ENCODE measurements around the gene HGF.
"Not testable (repeated sequence)": the region's sequence is repeated elsewhere in the genome, so short reads cannot be mapped to it uniquely, and the experiment has no call there.

HGF gene

DNA sequence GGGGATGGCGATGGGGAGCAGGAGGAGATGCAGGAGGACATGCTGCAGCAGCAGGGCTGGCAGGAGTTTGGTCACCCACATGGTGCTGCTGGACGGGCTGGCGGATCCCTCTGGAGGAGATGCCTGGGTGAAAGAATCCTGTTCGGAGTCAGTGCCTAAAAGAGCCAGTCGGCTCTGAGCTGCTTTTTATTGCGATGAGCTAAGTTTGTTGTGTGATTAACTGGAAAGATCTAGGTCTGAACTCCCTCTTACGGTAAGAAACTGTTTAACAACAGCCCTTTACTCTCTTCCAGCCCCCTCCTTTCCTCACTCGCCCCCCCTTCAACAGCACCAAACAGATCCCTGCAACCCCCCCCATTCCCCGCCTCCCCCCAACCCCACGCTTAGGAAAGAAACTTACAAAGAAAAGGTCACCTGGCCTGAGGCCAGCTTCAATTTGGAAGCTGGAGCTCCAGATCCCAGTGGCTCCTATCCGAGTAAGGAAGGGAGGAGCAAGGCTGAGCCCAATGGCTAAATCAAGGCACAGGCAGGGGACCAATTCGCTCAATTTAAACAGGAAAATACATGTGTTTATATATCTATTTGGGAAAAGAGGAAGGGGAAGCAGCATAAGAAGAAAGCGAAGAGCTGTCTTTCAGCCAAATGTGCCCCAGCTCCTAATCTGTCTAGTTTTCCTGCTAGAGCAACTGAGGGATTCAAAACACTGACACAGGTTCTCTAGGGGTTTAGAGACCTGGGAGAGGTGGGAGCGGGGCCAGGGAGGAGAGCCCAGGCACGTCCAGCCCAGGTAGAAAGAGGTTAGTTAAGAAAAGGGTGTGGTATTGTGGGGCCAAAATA lies at the start of gene HGF:
HGF (minus strand) TSS at position 157 of the 837 bp plus-strand sequence; CDS start at position 81, 76 bp downstream.
- no peak within 1 kb of the TSS for H3K27ac ChIP-seq (ENCODE audit: low read depth, low read length)
- H3K4me3 ChIP-seq (ENCODE audit: low read depth, low read length): no peak within 1 kb of the TSS

DNA sequence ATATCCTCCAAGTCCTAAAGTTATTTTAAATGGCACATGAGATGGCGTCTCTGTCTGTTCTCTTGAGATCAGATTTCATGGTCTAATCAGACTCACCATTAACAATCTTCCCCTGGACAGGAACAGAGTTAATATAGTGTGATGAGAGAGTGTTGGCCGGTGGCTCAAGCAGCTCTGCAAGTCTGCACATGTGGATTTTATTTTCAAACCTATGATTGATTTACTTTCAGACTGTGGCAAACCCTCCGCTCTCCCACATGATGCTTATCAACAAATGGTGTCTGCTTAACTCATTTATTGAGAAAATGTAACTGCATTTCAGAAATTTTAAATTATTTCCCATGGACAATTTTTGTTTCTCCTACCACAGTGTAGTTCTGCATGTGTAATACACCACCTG lies 46.5 kb upstream of the HGF start:
- no peaks in the 10 kb centered on the region for H3K36me3 ChIP-seq (ENCODE audit: control insufficient read depth, insufficient read depth, low read length)
- H3K9me3 ChIP-seq (ENCODE audit: control insufficient read depth, insufficient read depth, low read length): no peaks in the 10 kb centered on the region
- H3K4me1 ChIP-seq (ENCODE audit: control insufficient read depth, insufficient read depth, low read length): no peaks in the 10 kb centered on the region
- H3K9ac ChIP-seq (ENCODE audit: low read depth, low read length): no peak overlapping the region
- no peaks in the 10 kb centered on the region for H3K27me3 ChIP-seq (ENCODE audit: control insufficient read depth, insufficient read depth, low read length)
- no peak overlapping the region for H3K4me3 ChIP-seq (ENCODE audit: low read depth, low read length)
- H3K27ac ChIP-seq (ENCODE audit: low read depth, low read length): no peak overlapping the region

More for the DNA sequence above, at the start of gene HGF:
- Histone ChIP-seq H3K27me3 (ENCODE audit: control insufficient read depth, insufficient read depth, low read length) (peaks cover 14% of the 10 kb centered on the region; the same call in 1 of the 2 replicates), H3K9me3 (ENCODE audit: control insufficient read depth, insufficient read depth, low read length) (no peaks in the 10 kb centered on the region), H3K9ac (ENCODE audit: low read depth, low read length) (no peak within 1 kb of the TSS), H3K4me1 (ENCODE audit: control insufficient read depth, insufficient read depth, low read length) (peaks cover 21% of the 10 kb centered on the region), H3K36me3 (ENCODE audit: control insufficient read depth, insufficient read depth, low read length) (no peaks in the 10 kb centered on the region)

DNA sequence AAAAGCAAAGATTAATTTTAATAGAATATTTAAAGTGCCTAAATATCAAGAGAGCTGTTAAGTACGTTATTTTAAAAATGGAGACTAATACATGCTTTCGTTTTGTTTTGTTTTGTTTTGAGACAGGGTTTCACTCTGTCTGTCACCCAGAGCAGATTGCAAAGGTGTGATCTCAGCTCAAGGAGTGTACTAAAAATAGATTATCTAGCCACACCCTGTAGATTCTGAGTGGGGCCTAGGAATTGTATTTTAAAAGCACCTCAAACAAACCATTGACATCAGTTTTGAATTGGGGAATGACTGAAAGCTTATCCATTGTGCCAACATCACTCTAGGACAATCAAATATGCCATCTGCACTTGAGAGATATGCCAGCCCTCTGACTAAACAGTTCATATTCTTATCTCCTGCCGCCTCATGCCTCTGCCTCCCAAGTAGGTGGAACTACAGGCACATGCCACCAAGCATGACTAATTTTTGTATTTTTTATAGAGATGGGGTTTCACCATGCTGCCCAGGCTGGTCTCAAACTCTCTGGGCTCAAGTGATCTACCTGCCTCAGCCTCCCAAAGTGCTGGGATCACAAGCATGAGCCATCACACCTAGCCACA lies 43.1 kb upstream of the HGF start:
- H3K9me3 ChIP-seq (ENCODE audit: control insufficient read depth, insufficient read depth, low read length); H3K9ac ChIP-seq (ENCODE audit: low read depth, low read length); H3K4me3 ChIP-seq (ENCODE audit: low read depth, low read length); H3K36me3 ChIP-seq (ENCODE audit: control insufficient read depth, insufficient read depth, low read length); H3K27me3 ChIP-seq (ENCODE audit: control insufficient read depth, insufficient read depth, low read length); H3K4me1 ChIP-seq (ENCODE audit: control insufficient read depth, insufficient read depth, low read length); H3K27ac ChIP-seq (ENCODE audit: low read depth, low read length): not testable (repeated sequence)

DNA sequence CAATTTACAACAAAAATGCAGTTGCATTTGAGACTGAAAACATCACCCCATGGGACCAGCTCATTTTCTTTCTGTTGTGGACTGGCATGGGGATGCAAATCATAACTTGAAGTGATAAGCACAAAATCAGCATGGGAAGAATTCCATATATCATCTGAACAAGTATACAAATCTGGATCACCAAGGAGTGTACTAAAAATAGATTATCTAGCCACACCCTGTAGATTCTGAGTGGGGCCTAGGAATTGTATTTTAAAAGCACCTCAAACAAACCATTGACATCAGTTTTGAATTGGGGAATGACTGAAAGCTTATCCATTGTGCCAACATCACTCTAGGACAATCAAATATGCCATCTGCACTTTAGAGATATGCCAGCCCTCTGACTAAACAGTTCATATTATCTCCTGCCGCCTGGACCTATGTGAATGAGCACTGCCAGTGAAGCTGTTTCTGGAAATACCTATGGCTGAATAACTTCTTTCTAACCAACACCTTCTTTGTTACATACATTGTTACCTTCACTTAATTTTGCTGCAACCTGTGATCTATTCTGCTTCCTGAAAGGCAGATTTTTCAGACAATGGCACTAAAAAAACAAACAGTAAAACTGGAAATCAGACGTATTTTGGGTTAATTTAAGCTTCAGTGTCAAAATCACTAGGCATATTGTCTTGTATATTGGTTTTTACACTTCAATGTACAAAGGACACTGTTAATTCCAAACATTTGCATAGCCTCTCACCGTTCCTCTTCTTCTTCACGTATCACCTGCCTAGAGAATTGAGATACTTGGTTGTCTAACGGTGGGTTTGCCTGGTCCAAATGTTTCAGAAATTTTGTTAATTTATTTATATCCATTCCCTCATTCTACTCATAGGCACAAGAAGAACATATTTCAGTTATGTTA lies 42.4 kb upstream of the HGF start:
- Histone ChIP-seq H3K27me3 (ENCODE audit: control insufficient read depth, insufficient read depth, low read length) (no peaks in the 10 kb centered on the region), H3K36me3 (ENCODE audit: control insufficient read depth, insufficient read depth, low read length) (no peaks in the 10 kb centered on the region), H3K9ac (ENCODE audit: low read depth, low read length) (no peak overlapping the region), H3K4me1 (ENCODE audit: control insufficient read depth, insufficient read depth, low read length) (no peaks in the 10 kb centered on the region), H3K9me3 (ENCODE audit: control insufficient read depth, insufficient read depth, low read length) (no peaks in the 10 kb centered on the region), H3K27ac (ENCODE audit: low read depth, low read length) (no peak overlapping the region), H3K4me3 (ENCODE audit: low read depth, low read length) (no peak overlapping the region)

GRCh38 chr7:81810476-81811155 lies 40.8 kb upstream of the HGF start:
- Histone ChIP-seq H3K4me1 (ENCODE audit: control insufficient read depth, insufficient read depth, low read length) (no peaks in the 10 kb centered on the region), H3K27ac (ENCODE audit: low read depth, low read length) (no peak overlapping the region), H3K9me3 (ENCODE audit: control insufficient read depth, insufficient read depth, low read length) (no peaks in the 10 kb centered on the region), H3K9ac (ENCODE audit: low read depth, low read length) (no peak overlapping the region), H3K4me3 (ENCODE audit: low read depth, low read length) (no peak overlapping the region), H3K36me3 (ENCODE audit: control insufficient read depth, insufficient read depth, low read length) (no peaks in the 10 kb centered on the region), H3K27me3 (ENCODE audit: control insufficient read depth, insufficient read depth, low read length) (no peaks in the 10 kb centered on the region)

DNA sequence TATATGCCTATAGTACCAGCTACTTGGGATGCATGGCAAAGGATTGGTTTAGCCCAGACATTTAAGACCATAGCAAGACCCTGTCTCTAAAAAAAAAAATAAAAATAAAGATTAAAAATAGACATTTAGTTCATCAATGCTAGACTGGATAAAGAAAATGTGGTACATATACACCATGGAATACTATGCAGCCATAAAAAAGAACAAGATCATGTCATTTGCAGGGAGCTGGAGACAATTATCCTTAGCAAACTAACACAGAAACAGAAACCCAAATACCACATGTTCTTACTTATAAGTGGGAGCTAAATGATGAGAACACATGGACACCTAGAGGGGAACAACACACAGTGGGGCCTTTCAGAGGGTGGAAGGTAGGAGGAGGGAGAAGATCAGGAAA lies 38.5 kb upstream of the HGF start:
- not testable (repeated sequence) for H3K9me3 ChIP-seq (ENCODE audit: control insufficient read depth, insufficient read depth, low read length); H3K4me3 ChIP-seq (ENCODE audit: low read depth, low read length); H3K9ac ChIP-seq (ENCODE audit: low read depth, low read length); H3K4me1 ChIP-seq (ENCODE audit: control insufficient read depth, insufficient read depth, low read length); H3K27ac ChIP-seq (ENCODE audit: low read depth, low read length); H3K27me3 ChIP-seq (ENCODE audit: control insufficient read depth, insufficient read depth, low read length); H3K36me3 ChIP-seq (ENCODE audit: control insufficient read depth, insufficient read depth, low read length)

- Histone ChIP-seq H3K9me3 (ENCODE audit: control insufficient read depth, insufficient read depth, low read length) (no peaks in the 10 kb centered on the region), H3K4me1 (ENCODE audit: control insufficient read depth, insufficient read depth, low read length) (no peaks in the 10 kb centered on the region), H3K9ac (ENCODE audit: low read depth, low read length) (no peak overlapping the region), H3K27ac (ENCODE audit: low read depth, low read length) (no peak overlapping the region), H3K4me3 (ENCODE audit: low read depth, low read length) (no peak overlapping the region), H3K36me3 (ENCODE audit: control insufficient read depth, insufficient read depth, low read length) (no peaks in the 10 kb centered on the region), H3K27me3 (ENCODE audit: control insufficient read depth, insufficient read depth, low read length) (no peaks in the 10 kb centered on the region)
Observed at GRCh38 chr7:81803267-81803666, 33.4 kb upstream of the HGF start.

GRCh38 chr7:81802251-81802650 lies 32.4 kb upstream of the HGF start:
- Histone ChIP-seq H3K4me3 (ENCODE audit: low read depth, low read length) (no peak overlapping the region), H3K27me3 (ENCODE audit: control insufficient read depth, insufficient read depth, low read length) (no peaks in the 10 kb centered on the region), H3K9ac (ENCODE audit: low read depth, low read length) (no peak overlapping the region), H3K36me3 (ENCODE audit: control insufficient read depth, insufficient read depth, low read length) (no peaks in the 10 kb centered on the region), H3K9me3 (ENCODE audit: control insufficient read depth, insufficient read depth, low read length) (no peaks in the 10 kb centered on the region), H3K4me1 (ENCODE audit: control insufficient read depth, insufficient read depth, low read length) (no peaks in the 10 kb centered on the region), H3K27ac (ENCODE audit: low read depth, low read length) (no peak overlapping the region)

DNA sequence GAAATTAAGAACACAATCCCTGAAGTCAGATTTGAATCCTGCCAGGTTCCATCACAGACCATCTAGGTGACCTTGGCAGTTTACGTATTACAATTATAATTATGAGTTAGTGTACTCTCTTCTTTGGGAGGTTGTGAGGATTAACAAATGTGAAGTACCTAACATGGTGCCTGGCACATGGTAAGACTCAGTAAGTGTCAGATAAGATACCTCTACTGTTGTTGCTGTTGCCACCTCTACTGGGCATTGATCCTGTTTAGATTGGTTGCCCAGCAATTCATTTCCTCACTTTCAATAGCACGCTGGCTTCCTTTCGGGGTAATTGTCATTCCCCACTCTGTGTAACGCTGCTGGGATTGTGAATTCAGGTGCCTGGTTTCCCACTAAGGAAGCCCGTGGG lies 31.7 kb upstream of the HGF start:
- no peak overlapping the region for H3K4me3 ChIP-seq (ENCODE audit: low read depth, low read length)
- H3K9me3 ChIP-seq (ENCODE audit: control insufficient read depth, insufficient read depth, low read length): no peaks in the 10 kb centered on the region
- H3K27me3 ChIP-seq (ENCODE audit: control insufficient read depth, insufficient read depth, low read length): no peaks in the 10 kb centered on the region
- H3K4me1 ChIP-seq (ENCODE audit: control insufficient read depth, insufficient read depth, low read length): no peaks in the 10 kb centered on the region
- H3K27ac ChIP-seq (ENCODE audit: low read depth, low read length): no peak overlapping the region
- no peak overlapping the region for H3K9ac ChIP-seq (ENCODE audit: low read depth, low read length)
- H3K36me3 ChIP-seq (ENCODE audit: control insufficient read depth, insufficient read depth, low read length): no peaks in the 10 kb centered on the region

- no peaks in the 10 kb centered on the region for H3K9me3 ChIP-seq (ENCODE audit: control insufficient read depth, insufficient read depth, low read length)
- no peak overlapping the region for H3K27ac ChIP-seq (ENCODE audit: low read depth, low read length)
- H3K36me3 ChIP-seq (ENCODE audit: control insufficient read depth, insufficient read depth, low read length): no peaks in the 10 kb centered on the region
- H3K4me3 ChIP-seq (ENCODE audit: low read depth, low read length): no peak overlapping the region
- no peak overlapping the region for H3K9ac ChIP-seq (ENCODE audit: low read depth, low read length)
- H3K4me1 ChIP-seq (ENCODE audit: control insufficient read depth, insufficient read depth, low read length): 0 out of 2 replicates have a peak, but pooled peaks cover 9% of the 10 kb centered on the region
- H3K27me3 ChIP-seq (ENCODE audit: control insufficient read depth, insufficient read depth, low read length): no peaks in the 10 kb centered on the region
Observed at GRCh38 chr7:81791568-81792518, 22.0 kb upstream of the HGF start.

All from HUES48 (cell line).